ENCODE results near the gene XPO1.

DNA sequence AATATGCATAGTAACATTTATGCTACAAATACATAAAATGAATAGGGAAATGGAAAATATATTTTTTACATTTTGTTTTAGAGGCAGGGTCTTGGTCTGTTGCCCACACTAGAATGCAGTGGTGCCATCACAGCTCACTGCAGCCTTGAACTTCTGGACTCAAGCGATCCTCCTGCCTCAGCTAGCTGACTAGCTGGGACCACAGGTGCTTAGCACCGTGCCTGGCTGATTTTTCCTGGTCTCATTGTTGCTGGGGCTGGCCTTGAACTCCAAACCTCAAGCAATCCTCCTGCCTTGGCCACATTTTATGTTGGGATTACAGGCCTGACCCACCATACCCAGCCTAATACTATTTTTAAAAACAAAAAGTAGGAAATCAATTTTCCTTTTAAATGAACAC, 33.2 kb downstream of the XPO1 start:
- TF ChIP-seq, protein P1, sequence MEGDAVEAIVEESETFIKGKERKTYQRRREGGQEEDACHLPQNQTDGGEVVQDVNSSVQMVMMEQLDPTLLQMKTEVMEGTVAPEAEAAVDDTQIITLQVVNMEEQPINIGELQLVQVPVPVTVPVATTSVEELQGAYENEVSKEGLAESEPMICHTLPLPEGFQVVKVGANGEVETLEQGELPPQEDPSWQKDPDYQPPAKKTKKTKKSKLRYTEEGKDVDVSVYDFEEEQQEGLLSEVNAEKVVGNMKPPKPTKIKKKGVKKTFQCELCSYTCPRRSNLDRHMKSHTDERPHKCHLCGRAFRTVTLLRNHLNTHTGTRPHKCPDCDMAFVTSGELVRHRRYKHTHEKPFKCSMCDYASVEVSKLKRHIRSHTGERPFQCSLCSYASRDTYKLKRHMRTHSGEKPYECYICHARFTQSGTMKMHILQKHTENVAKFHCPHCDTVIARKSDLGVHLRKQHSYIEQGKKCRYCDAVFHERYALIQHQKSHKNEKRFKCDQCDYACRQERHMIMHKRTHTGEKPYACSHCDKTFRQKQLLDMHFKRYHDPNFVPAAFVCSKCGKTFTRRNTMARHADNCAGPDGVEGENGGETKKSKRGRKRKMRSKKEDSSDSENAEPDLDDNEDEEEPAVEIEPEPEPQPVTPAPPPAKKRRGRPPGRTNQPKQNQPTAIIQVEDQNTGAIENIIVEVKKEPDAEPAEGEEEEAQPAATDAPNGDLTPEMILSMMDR (IDR thresholded peaks at IDR 0.05), result no peak
- TF ChIP-seq POLR2AphosphoS5 (IDR thresholded peaks at IDR 0.05), result no peak

Measured in upper lobe of left lung (tissue), 4 donors.